ENCODE measurements around the gene RAB3IP.

The RAB3IP gene, protein sequence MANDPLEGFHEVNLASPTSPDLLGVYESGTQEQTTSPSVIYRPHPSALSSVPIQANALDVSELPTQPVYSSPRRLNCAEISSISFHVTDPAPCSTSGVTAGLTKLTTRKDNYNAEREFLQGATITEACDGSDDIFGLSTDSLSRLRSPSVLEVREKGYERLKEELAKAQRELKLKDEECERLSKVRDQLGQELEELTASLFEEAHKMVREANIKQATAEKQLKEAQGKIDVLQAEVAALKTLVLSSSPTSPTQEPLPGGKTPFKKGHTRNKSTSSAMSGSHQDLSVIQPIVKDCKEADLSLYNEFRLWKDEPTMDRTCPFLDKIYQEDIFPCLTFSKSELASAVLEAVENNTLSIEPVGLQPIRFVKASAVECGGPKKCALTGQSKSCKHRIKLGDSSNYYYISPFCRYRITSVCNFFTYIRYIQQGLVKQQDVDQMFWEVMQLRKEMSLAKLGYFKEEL

DNA sequence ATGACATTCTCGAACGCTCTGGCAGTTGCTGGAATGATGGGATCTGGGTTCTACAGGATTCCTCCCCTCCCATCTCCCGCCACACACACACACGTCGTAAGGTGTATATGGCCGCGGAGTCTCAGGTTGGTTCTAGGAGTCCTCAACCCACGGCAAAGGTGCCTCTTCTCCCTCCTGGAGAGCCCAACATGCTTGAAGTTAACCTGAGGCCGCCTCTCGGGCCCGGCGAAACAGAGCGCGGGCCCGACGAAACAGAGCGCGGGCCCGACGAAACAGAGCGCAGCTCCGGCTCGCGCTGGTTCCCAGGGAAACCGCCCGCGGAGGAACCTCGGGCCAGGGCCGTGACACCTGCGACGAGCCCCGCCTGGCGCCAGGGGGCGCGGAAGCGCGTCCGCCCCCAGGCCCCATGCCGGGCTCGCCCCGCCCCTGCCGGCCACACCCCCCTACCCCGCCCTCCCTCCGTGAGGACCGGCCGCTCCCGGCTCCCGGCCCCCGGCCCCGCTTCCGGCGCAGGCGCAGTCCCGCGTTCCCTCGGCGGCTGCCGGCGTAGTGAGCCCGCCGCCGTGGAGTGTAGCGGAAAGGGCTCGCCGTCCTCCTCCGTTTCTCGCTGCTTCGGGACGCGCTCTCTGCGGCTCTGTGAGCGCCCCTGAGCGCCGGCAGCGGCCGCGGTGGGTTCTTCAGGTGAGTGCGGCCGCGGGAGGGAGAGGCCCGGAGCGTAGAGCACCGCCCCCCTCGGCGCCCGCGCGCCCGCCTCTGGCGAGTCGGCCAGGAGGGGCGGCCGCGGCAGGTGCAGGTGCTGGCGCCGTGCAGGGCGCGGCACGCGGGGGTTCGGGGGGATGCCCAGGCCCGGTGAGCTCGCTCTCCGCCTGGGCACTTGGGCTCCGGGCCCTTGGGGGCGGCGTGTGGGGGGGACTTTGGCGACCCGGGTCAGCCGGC, at the start of gene RAB3IP:
RAB3IP (plus strand) TSS at position 510 of the 936 bp plus-strand sequence. CDS start 16,549 bp downstream, outside the sequence.
- peak; percentile 98 for DNase-seq (ENCODE audit: low spot score)

DNA sequence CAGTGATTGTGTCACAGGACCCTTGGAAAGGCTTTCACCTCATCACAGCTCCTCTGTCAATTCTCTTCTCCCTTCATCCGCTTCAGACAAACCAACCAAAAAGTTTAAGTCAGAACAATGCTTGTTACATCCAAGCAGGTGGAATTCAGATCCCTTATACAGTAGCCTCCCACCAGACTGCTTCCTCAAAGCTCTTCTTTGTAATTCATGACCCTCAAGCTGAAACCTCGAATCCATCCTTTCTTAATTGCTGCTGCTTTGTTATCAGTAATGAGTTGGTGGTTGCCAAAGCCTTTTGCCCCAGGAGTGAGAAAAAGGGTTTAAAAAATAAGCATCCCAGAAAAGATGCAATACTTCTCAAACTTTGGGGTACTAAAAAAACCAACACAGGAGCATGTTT, 49.0 kb upstream of the RAB3IP start:
- DNase-seq (ENCODE audit: low spot score), result no peak

DNA sequence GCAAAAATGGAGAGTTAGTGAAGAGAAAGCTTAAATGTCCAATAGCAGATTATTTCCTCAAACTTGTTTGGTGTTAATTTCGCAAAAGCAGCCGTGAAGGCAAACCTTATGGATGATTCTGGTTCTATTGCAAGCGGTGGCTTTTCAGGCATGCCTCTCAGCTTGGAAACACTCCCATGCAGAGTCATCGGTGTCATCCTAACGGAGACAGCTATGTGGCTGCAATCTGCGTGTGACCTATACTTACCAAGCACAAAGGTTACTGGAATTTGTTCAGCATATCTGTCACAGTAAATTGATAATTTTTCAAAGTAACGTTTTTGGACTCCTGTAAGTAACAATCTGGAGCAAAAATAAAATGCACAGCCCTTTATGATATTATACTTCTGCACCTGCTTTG, 44.5 kb upstream of the RAB3IP start:
- no peak for DNase-seq (ENCODE audit: low spot score)

DNA sequence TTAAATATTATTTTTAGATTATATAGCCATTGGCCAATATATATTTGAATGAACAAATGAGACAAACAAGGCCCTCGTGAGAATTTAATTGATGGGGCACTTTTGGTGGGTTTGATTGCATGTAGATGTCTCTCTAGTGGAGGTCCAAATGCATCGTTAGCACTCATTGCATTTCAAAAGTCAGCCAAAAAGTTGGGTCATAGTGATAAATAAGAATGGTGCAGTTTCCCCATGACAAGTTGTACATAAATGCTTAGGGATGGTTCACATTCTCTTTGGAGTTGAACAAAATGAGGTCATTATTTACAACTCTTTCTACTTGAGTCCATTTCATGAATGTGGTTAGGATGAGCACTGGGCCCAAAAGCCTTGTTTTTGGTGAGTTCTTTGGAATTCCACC, 40.6 kb upstream of the RAB3IP start:
- DNase-seq (ENCODE audit: low spot score), result no peak

DNA sequence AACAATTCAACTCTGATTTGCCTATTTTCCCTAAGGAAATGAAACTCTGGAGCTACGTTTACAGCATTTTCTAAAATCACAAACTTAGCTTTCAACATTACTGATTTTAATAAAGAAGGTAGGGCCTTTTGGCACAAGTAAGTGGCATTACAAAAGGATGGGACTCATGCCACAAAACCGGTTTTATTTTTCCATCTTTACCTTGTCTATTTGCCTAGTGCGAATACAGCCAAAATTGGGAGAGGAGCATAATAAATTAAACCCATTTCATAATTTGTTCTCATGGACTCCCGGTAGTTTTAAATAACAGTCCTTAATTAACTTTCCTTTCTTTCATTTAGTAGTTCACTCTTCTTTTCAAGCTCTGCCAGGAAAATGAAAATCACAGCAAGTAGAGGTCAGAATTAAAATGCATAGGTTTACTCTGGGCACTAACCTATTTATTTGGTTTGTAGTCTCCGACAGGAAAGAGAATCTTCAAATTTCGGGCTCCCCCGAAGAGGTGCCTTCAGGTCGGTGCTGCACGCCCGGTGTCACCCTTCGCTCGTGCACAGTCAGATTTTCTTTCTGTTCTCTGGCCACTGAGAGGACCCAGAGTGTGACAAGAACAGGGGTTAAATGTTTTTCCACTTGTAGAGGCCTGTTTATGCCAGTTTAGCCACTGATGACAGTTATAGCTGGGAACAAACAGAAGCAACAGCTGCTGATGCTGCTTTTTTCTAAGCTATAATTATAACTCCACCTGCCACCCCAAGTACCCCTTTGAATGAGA, 39.7 kb upstream of the RAB3IP start, which contains the start of gene BEST3:
BEST3 (minus strand) TSS at position 535 of the 772 bp plus-strand sequence. CDS start 1,505 bp downstream, outside the sequence.
- DNase-seq (ENCODE audit: low spot score), result no peak

DNA sequence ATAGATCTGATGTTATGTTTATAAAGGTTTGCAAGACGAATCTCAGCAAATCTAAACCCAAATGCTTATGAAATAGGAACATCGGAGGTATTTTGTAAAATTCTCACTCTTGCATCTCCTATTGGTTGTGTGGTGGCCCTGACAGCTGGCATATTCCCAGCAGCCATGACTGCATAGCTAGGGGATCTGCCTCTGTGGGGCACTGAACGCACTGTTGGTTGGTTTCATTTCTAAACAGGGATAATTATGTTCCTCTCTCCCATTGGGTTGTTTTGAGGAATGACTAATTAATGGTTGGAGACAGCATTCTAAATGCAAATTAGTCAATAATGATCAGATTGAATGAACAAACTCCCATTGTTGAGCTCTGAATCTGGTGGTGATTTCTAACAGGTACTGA, 36.8 kb upstream of the RAB3IP start:
- DNase-seq (ENCODE audit: low spot score), result no peak

DNA sequence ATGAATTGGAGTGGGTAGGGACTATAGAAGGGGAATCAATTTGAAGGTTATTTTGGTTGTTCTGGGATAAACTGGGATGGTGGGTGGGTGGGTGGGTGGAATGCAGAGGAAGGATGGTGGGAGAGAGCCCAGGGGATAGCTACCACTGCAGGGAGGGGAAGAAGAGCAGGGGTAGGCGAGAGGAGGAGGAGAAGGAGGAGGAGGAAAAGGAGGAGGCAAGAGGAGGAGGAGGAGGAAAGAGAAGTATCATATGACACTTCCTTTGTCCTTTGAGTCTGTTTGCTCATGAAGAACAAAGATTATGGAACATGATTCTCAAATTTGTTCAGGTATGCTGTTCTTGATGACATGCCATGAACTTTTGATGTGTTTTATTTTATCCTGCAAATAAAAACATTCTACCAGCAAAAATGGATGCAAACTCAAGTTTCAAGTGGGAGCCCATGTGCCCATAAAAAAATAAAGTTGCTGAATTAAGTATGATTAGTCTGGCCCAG, 35.5 kb upstream of the RAB3IP start:
- no peak for DNase-seq (ENCODE audit: low spot score)

DNA sequence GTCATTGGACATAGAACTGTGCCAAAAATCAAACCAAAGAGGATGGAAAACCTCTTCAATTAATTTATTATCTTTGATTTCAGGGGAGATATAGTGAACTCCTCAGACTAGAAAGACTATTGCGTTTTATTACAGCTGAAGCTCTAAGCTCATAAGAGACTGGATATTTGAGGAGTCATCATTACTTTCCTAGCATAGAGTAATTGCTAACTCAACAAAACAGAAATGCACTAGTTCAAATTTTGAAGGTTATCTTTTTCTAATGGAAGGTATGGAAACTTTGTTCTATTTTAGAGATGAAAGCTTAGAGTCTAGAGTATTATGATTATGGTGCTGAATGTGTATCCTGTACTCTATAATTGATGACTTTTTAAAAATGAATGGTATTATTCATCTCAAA, 34.3 kb upstream of the RAB3IP start:
- DNase-seq (ENCODE audit: low spot score), result no peak

DNA sequence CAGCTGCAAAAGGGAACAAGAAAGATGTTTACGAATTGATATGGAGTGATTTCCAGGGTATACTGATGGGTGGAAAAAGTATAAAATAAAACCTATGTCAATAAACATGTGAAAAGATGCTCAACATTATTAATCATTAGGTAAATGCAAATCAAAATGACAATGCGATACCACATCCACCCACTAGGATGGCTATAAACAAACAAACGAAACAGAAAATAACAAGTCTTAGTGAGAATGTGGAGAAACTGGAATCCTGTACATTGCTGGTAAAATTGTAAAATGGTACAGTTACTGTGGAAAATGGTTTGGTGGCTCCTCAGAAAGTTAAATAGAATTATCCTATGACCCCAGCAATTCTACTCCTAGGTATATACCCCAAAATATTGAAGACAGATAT, 30.0 kb upstream of the RAB3IP start:
- DNase-seq (ENCODE audit: low spot score), result no peak

DNA sequence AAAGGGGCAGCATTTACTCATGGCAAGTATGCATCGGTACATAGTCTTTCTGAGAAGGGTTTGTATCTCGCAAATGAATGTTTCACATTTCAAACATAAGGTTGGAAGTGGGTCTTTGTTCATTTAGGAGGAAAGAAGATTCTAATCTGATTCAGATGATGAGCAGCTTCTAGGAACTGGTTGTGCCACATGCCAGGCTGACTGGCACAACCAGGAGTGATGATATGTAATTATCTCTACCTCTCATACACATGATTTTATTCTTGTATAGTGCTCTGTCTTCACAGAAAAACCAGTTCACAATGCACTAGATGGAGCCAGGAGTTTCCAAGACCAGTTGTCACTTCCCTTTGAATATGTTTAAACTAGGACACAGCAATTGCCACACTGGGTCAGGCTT, 25.8 kb upstream of the RAB3IP start:
- no peak for DNase-seq (ENCODE audit: low spot score)

DNA sequence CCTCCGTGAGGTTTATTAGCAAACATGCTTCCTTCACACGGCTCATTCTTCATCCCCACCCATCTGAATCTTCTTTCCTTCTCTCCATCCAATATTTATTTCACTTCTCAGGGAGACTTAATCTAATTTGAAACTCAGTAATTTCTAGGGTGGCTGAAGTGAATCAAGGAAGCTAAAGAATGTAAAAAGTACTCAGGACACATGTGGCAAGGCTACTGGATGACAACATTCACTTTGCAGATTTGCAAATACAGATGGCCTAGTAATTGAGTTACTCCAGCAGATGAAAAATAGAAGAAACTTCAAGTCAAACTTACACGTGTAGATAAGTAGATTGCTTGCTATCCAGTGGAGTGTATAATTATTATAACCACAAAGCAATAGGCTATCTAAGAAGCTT, 24.1 kb upstream of the RAB3IP start:
- no peak for DNase-seq (ENCODE audit: low spot score)

DNA sequence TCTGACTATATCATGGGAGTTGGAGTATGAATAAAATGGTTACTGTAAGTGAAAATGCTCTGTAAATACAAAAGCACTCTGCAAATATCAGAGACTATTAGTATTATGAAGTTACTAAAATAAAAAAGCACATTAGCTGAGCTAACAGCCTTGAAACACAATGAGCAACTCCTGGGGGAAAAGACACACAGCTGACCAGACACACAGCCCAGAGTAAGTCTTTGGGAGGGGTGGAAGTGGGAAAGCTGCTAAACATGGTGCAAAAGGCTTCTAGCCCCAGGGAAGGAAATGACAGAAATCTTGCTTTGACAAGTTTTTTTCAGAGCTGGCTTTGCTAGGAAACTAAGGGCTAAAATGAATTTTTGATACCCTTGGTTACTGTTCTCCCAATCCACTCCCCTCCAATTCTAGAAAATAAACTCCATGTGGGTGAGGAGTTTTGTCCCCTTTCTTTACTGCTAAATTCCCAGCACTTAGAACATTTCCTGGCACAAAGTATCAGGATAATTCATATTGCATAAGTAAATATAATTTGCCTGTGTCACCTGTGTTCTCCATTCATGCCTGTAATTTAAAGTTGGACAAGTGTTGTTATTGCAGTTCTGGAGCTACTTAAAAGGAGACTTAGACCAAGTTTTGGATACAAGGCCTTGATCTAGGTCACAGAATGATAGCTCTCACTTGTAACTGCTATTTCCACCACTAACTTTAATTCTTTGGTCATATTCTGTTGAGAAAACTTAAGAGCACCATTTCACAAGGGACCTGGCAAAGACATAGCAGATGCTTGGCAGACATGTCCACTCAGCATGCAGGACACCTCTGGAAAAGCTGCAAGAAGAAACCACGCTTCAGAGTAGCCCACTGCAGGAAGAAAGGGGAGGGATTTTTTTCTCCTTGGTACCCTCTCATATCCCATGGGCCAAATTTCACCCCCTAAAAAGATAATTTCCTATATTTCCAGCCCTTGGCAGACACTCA, 19.0 kb upstream of the RAB3IP start:
- no peak for DNase-seq (ENCODE audit: low spot score)

DNA sequence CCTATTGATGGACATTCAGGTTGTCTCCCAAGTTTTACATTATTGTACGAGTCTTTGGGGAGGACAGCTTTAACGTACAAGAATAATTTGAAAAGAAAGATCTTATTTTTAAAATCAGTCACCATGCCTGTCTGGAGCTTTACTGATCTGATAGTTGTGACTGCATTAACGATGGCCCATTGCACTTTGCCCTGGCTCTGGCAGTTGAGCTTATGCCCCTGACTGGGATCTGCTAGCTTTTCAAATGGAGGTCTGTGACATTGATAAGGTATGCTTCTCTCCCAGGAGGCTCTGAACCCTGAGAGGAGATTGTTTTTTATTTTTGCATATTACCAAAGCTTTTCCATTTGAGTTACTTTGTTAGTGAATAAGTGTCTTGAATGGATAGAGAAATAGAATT, 17.9 kb upstream of the RAB3IP start:
- DNase-seq (ENCODE audit: low spot score), result no peak

DNA sequence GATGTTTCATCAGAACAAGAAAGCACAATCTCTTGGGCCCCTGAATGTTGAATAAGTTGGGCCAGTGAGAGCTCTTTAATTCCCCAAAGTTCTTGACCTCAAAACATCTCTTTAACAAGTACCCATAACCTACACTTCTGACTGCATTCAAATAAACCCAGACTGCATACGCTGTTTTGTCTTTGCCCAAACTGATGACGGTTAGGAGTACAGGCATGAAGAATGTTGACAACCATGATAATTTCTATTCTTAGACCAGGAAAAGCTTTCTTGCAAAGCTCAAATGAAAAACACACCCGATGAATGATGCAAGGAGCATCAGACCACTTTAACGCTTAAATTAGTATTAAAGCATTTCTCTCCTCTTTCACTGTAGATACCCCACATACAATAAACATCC, 11.7 kb upstream of the RAB3IP start:
- no peak for DNase-seq (ENCODE audit: low spot score)

DNA sequence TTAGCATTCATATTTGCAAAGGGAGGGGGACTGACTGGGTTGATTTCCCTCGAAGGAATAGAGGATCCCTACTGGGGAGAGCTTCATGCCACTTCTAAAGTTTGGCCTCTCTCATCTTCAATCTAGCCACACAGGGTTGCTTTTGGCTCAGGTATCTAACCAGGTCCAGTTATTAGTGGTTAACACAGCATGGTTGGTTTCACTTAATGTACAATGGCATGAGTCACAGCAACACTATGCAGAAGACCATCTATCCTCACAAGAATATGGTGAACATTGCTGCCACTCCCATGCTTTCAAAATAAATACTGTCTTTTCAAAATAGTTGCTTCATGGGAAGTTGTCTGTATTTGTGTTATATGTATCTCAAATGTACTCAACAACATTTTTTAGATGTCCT, 6.6 kb upstream of the RAB3IP start:
- no peak for DNase-seq (ENCODE audit: low spot score)

DNA sequence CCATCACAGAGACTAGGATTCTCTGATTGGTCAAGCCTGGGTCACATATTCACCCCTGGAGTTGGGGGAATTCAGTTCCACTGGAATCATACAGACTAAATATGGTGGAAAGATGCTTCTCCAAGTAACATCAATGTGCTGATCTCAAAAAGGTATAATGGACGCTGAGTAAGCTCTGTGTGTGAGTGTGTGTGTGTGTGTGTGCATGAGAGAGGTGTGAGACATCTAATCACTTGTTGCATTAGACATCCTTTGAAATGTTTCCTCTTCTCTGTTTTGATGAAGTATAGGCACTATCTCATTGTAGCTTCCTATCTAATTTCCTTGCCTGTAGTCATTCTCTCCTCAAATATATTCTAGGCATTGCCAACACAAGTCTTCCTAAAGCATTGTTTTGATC, 5.0 kb upstream of the RAB3IP start:
- DNase-seq (ENCODE audit: low spot score), result no peak

DNA sequence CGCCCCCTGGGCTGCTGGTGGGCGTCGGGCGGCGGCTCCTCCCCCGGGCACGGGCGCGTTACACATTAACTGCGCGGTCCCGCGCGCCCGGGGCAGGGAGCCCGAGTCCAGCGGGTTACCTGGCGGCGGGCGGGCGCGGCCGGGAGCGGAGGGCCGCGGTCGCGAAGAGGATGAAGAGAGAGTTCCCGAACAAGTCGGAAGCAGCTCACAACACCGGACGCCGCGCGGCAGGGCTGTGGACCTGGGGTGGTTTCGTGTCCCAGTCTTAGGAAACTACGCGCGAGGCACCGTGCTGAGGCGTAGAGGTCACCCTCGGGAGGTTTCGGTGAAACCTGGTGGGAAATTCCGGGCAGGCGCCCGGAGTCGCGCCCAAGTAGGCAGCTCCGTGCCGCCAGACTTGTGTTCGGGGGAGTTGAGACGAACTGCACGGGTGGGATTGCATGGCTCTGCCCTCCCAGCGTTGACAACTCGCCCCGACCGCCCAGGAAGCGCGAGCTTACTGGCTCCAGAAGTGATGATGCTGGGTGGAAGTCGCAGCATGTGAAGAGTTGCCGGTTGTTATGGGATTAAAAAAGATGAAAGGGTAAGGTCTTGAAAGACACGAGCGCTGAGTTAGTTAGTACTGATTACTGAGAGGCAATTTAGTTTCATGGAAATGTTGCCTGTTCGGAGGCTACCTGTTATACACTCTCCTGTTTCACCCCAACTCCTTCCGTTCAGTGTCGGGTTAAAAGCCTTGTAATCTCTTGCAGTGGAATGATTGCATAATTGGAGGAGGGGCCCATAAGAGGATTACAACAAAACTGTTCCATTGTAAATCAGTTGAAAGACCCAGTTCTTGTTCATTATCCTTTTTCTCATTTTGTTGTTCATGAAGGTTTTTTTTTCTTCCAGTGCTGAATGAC, 879 bp downstream of the RAB3IP start:
- DNase-seq (ENCODE audit: low spot score), result peak; percentile 35

DNA sequence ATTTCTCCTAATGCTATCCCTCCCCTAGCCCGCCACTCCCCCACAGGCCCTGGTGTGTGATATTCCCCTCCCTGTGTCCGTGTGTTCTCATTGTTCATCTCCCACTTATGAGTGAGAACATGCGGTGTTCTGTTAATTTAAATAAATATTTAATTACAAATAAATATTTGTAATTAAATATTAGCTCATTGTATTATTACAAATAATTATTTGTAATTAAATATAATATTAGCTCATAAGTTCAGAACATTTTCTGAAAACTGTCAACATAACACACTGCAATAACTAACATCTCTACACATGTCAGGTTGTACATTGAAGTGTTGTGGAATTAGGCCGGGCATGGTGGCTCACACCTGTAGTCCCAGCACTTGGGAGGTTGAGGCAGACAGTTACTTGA, 5.4 kb downstream of the RAB3IP start:
- DNase-seq (ENCODE audit: low spot score), result no peak

DNA sequence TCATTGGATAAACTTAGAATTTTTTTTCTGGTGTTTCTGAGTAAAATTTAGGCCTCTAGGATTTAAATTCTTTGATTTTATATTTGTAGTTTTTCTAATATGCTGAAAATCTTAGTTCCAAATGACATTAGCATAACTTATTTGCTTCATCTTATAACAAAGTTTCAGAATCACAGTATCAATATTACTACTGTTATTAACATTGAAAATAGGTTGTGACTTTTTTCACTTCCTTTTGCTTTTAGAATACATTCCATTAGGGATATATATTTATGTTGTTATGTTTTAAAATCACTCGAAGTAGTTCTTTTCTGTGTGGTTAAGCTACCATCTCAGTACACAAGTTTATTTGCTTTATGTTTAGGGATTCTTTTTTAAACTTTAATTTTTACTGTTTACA, 12.8 kb downstream of the RAB3IP start:
- no peak for DNase-seq (ENCODE audit: low spot score)

DNA sequence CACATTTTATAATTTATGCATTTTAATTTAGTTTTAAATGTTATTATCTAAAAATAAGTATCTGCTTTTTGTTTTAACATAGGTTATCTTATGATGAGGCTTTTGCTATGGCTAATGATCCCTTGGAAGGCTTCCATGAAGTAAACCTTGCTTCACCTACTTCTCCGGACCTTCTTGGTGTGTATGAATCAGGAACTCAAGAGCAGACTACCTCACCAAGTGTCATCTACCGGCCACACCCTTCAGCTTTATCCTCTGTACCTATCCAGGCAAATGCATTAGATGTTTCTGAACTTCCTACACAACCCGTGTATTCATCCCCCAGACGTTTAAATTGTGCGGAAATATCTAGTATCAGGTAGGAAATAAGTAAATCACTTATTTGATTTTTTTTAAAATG, 16.6 kb downstream of the RAB3IP start:
- DNase-seq (ENCODE audit: low spot score), result no peak

Measured in AG20443 (cell line).